Esophagus muscularis mucosa (tissue), 3 donors: Measurements from ENCODE around the gene NAXD.

Source experiments
- POLR2A ChIP-seq: fragments of 450-650 bp; IDR thresholded peaks from one replicate; pipeline ENCODE4 v1.6.1; 2017; ENCODE audit warnings: antibody characterized with exemption, moderate library complexity, mild to moderate bottlenecking, low read depth
- POLR2AphosphoS5 ChIP-seq, 2 donors: sonication (generic); formaldehyde crosslinking; IDR thresholded peaks; one replicate each; pipeline ENCODE4 v1.6.1; 2017; ENCODE audit warnings: antibody characterized with exemption in 2 of 2
- TF ChIP-seq, protein P1 (sequence below), 3 experiments: fragments of 200-600 bp in 2 of 3; fragments of 450-650 bp in 1 of 3; sonication (generic) in 2 of 3; IDR thresholded peaks; one replicate each; pipeline ENCODE4 v1.5.1; 2017 to 2019; ENCODE audit warnings: antibody characterized with exemption in 3 of 3, mild to moderate bottlenecking in 2 of 3, moderate library complexity in 1 of 3

DNA sequence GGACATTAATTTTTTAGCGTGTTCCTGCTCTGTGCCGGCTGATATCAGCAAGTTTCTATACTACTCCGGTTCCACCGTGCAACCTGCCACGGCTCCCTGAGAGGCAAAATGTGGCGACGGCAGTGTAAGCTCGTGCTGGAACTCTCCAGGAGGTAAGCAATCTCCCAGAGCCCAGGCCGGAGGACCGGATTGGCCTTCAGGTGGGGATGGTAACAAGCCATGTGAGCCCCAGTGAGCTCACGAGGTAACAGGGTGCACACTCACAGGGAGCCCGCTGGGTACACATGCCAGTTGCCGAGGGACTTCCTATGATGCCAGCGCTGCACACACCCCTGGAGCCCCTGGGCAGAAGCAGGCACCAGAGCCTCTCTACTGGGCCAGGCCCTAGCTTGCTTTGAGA is 38.5 kb downstream of the NAXD start:
- TF ChIP-seq, protein P1, sequence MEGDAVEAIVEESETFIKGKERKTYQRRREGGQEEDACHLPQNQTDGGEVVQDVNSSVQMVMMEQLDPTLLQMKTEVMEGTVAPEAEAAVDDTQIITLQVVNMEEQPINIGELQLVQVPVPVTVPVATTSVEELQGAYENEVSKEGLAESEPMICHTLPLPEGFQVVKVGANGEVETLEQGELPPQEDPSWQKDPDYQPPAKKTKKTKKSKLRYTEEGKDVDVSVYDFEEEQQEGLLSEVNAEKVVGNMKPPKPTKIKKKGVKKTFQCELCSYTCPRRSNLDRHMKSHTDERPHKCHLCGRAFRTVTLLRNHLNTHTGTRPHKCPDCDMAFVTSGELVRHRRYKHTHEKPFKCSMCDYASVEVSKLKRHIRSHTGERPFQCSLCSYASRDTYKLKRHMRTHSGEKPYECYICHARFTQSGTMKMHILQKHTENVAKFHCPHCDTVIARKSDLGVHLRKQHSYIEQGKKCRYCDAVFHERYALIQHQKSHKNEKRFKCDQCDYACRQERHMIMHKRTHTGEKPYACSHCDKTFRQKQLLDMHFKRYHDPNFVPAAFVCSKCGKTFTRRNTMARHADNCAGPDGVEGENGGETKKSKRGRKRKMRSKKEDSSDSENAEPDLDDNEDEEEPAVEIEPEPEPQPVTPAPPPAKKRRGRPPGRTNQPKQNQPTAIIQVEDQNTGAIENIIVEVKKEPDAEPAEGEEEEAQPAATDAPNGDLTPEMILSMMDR (IDR thresholded peaks at IDR 0.05) = no peak
- TF ChIP-seq POLR2A (no peak), POLR2AphosphoS5 (IDR thresholded peaks at IDR 0.05) (no peak)
